PC-9 (cell line): Measurements from ENCODE around the gene GCK. TPM values are rescaled to one million over a fixed set of nuclear protein-coding genes. Genes with fewer than 3 reads are reported as not detected.

Experiments used
- BruUV-seq: library from RNA; stranded (reverse); fragments of 400-500 nt; replicated peaks from 2 replicates; lab custom pipeline; 2021; lab: Mats Ljungman, UMichigan
- CTCF ChIA-PET: fragments of 300-600 bp; sonication (Branson Sonifier 250); formaldehyde crosslinking; loops from one replicate; lab custom pipeline; 2022; ENCODE audit warnings: antibody characterized with exemption; lab: Charles Lee
- POLR2A ChIA-PET: fragments of 300-600 bp; sonication (Branson Sonifier 250); formaldehyde crosslinking; loops from one replicate; lab custom pipeline; 2022; ENCODE audit warnings: antibody characterized with exemption; ENCODE audit not compliant: unreplicated experiment; lab: Charles Lee
- DNase-seq, 2 experiments: peaks; one replicate each; pipeline versions ENCODE4 v3.0.0 to v3.0.0-alpha.2; 2015 to 2022; ENCODE audit warnings: mixed read lengths in 1 of 2
- H2AFZ ChIP-seq: fragments of 200-600 bp; sonication (generic); 2 replicates; pipeline ENCODE4 v1.8.1; 2017; ENCODE audit warnings: antibody characterized with exemption
- H3F3A ChIP-seq: fragments of 200-600 bp; sonication (generic); 2 replicates; pipeline ENCODE4 v1.8.1; 2017; ENCODE audit warnings: antibody characterized with exemption, mild to moderate bottlenecking, low read depth; ENCODE audit not compliant: insufficient read depth
- H3K27ac ChIP-seq: fragments of 200-600 bp; sonication (generic); 2 replicates; pipeline ENCODE4 v1.6.1; 2016; ENCODE audit warnings: mixed run types
- H3K27me3 ChIP-seq: fragments of 200-600 bp; sonication (generic); 2 replicates; pipeline ENCODE4 v1.6.1; 2016; ENCODE audit warnings: low read depth, mixed run types; ENCODE audit not compliant: insufficient read depth
- H3K36me3 ChIP-seq: fragments of 200-600 bp; sonication (generic); 2 replicates; pipeline ENCODE4 v1.6.1; 2016; ENCODE audit warnings: low read depth, mixed run types
- H3K4me1 ChIP-seq: fragments of 200-600 bp; sonication (generic); replicated peaks from 2 replicates; pipeline ENCODE4 v1.6.1; 2016; ENCODE audit warnings: mixed run types; ENCODE audit not compliant: insufficient read depth
- H3K4me2 ChIP-seq: fragments of 200-600 bp; sonication (generic); 2 replicates; pipeline ENCODE4 v1.6.1; 2017; ENCODE audit warnings: mixed run types
- H3K4me3 ChIP-seq: fragments of 200-600 bp; sonication (generic); 2 replicates; pipeline ENCODE4 v1.6.1; 2016; ENCODE audit warnings: mixed run types
- H3K79me2 ChIP-seq: fragments of 200-600 bp; sonication (generic); 2 replicates; pipeline ENCODE4 v1.6.1; 2017; ENCODE audit warnings: low read depth, mixed run types
- H3K9me2 ChIP-seq: fragments of 200-600 bp; sonication (generic); 2 replicates; pipeline ENCODE4 v1.8.1; 2017; ENCODE audit warnings: mild to moderate bottlenecking; ENCODE audit not compliant: insufficient read depth
- H3K9me3 ChIP-seq: fragments of 200-600 bp; sonication (generic); 2 replicates; pipeline ENCODE4 v1.8.1; 2016; ENCODE audit warnings: low read depth; ENCODE audit not compliant: insufficient read depth
- H4K20me1 ChIP-seq: fragments of 200-600 bp; sonication (generic); 2 replicates; pipeline ENCODE4 v1.8.1; 2017; ENCODE audit not compliant: insufficient read depth
- EZH2 ChIP-seq: fragments of 200-600 bp; sonication (generic); IDR thresholded peaks from 2 replicates; pipeline ENCODE4 v1.8.0; 2017; ENCODE audit warnings: antibody characterized with exemption, low read depth
- intact Hi-C: fragments of 100-400 bp; cut with micrococcal nuclease; formaldehyde crosslinking; loops from one replicate; pipeline ENCODE4 v1.10.0; 2022; ENCODE audit not compliant: unreplicated experiment
- total RNA-seq: library from RNA; stranded (reverse); gene quantifications from 2 replicates; pipeline ENCODE4 v1.2.3, GENCODE V29; 2021
- TF ChIP-seq, protein P1 (sequence below): fragments of 200-600 bp; sonication (generic); conservative IDR thresholded peaks from 2 replicates; pipeline ENCODE4 v1.6.1; 2017; ENCODE audit warnings: mixed run types, antibody characterized with exemption, mild to moderate bottlenecking, moderate library complexity

Gene GCK
- total RNA-seq, 1 experiment from 2014 or later = not detected

DNA sequence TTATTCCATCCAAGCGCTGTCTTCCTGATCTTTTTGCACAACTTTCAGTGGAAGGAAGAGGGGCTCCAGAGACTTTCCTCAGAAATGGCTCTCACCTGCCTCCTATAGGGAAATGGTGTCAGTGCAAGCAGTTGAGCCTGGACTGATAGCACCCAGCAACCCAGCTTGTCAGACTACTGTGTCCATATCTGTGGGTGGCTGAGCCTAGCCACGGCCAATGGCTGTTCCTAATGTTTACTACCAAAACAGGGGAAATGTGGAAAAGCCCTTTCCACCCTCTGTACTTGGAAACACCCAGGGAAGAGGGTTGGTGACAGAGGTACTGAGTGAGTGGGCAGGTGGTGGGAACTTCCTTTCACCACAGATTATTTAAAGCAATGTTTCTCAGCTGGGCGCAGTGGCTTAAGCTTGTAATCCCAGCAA, 7.2 kb upstream of the GCK start:
- Histone ChIP-seq H3F3A (peaks cover 6% of the 10 kb centered on the region; the same call in 1 of the 2 replicates), H4K20me1 (0 out of 2 replicates have a peak, but pooled peaks cover under 1% of the 10 kb centered on the region), H3K27me3 (no peaks in the 10 kb centered on the region), H2AFZ (no peak overlapping the region), H3K9me3 (no peaks in the 10 kb centered on the region), H3K36me3 (no peaks in the 10 kb centered on the region), H3K79me2 (peaks cover 6% of the 10 kb centered on the region), H3K27ac (no peak overlapping the region), H3K9me2 (no peaks in the 10 kb centered on the region), H3K4me2 (no peak overlapping the region), H3K4me3 (no peak overlapping the region), H3K4me1 (no peaks in the 10 kb centered on the region)
- ChIA-PET CTCF (interaction anchor here (0.5 kb wide), 1 partner anchor 65 kb away, joined by 3 read pairs; no protein-coding TSS in a partner anchor), POLR2A (no interaction called here)
- TF ChIP-seq, protein P1, sequence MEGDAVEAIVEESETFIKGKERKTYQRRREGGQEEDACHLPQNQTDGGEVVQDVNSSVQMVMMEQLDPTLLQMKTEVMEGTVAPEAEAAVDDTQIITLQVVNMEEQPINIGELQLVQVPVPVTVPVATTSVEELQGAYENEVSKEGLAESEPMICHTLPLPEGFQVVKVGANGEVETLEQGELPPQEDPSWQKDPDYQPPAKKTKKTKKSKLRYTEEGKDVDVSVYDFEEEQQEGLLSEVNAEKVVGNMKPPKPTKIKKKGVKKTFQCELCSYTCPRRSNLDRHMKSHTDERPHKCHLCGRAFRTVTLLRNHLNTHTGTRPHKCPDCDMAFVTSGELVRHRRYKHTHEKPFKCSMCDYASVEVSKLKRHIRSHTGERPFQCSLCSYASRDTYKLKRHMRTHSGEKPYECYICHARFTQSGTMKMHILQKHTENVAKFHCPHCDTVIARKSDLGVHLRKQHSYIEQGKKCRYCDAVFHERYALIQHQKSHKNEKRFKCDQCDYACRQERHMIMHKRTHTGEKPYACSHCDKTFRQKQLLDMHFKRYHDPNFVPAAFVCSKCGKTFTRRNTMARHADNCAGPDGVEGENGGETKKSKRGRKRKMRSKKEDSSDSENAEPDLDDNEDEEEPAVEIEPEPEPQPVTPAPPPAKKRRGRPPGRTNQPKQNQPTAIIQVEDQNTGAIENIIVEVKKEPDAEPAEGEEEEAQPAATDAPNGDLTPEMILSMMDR = peak; percentile 85
- TF ChIP-seq EZH2 = no peak
- intact Hi-C loops = loop anchor here (1.0 kb wide), 2 partner anchors 65 to 124 kb away; no protein-coding TSS in a partner anchor
- peak in 1 of 2 experiments; percentile 48 for DNase-seq
- no TSS peak for BruUV-seq

DNA sequence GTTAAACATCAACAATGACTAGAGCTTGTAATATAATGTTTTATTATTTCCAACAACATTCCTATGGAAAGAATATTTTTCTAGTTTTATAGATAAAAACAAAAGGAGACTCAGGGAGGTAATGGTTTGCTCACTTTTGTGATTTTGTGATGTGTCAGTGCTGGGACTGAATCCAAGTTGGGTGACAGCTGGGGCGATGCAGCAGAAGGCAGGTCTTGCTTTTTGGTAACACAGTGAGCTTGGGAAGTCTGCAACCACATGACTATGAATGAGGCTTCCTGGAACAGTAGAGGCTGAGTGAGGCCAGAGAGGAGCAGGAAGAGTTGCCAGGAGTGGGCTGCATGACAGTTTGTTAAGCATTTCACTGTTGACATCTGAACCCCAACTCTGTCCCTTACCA, 6.7 kb upstream of the GCK start:
- H3K79me2 ChIP-seq = peaks cover under 1% of the 10 kb centered on the region; the same call in 1 of the 2 replicates
- H3K27ac ChIP-seq = no peak overlapping the region
- H3K4me2 ChIP-seq = no peak overlapping the region
- H3K36me3 ChIP-seq = no peaks in the 10 kb centered on the region
- TF ChIP-seq, protein P1 = no peak
- no peak for TF ChIP-seq EZH2
- POLR2A ChIA-PET = no interaction called here
- H3K4me3 ChIP-seq = no peak overlapping the region
- CTCF ChIA-PET = interaction anchor here (0.5 kb wide), 1 partner anchor 65 kb away, joined by 3 read pairs; no protein-coding TSS in a partner anchor
- DNase-seq = no peak
- H2AFZ ChIP-seq = no peak overlapping the region
- H3K9me2 ChIP-seq = no peaks in the 10 kb centered on the region
- H3F3A ChIP-seq = peaks cover 6% of the 10 kb centered on the region; the same call in 1 of the 2 replicates
- no TSS peak for BruUV-seq
- H4K20me1 ChIP-seq = no peaks in the 10 kb centered on the region
- no peaks in the 10 kb centered on the region for H3K9me3 ChIP-seq
- H3K4me1 ChIP-seq = no peaks in the 10 kb centered on the region
- intact Hi-C loops = loop anchor here (1.0 kb wide), 2 partner anchors 65 to 124 kb away; no protein-coding TSS in a partner anchor
- no peaks in the 10 kb centered on the region for H3K27me3 ChIP-seq

DNA sequence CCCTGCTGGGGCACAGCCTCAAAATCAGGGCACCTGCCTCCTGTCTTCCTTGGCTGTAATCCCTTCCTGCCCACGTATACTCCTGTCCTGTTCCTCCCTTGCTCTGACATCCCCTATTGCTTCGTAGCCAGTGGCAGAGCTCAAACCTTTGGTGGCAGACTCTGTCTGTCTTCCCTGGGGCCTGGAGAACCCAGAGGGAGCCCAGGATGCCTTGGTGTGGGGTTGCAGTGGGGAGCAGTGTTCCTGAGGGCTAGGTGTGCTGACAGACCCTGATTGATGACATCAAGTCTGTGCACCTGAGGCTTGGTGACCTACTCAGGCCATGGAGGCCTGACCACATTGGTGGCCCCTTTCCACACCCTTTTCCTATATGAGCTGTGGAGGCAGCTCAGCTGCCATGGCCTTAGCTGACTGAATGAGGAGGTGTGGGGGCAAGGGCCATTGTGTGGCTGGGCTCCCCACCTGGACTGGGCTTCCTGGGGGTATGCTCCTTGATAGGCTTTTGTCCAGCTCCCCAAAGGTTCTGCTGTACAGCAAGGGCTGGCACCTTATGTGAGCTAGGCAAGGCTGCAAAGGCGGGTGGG, 5.4 kb upstream of the GCK start:
- DNase-seq = no peak
- Histone ChIP-seq H3K4me2 (no peak overlapping the region), H3K4me1 (no peaks in the 10 kb centered on the region), H3K27me3 (no peaks in the 10 kb centered on the region), H2AFZ (no peak overlapping the region), H3K79me2 (no peaks in the 10 kb centered on the region), H4K20me1 (no peaks in the 10 kb centered on the region), H3K9me3 (no peaks in the 10 kb centered on the region), H3K4me3 (no peak overlapping the region), H3K36me3 (no peaks in the 10 kb centered on the region), H3F3A (peaks cover 6% of the 10 kb centered on the region; the same call in 1 of the 2 replicates), H3K27ac (no peak overlapping the region), H3K9me2 (no peaks in the 10 kb centered on the region)
- intact Hi-C loops = no loop called here
- CTCF ChIA-PET = interaction anchor here (0.6 kb wide), 1 partner anchor 198 kb away, joined by 3 read pairs; no protein-coding TSS in a partner anchor
- TF ChIP-seq, protein P1 = no peak
- TF ChIP-seq EZH2 = no peak
- POLR2A ChIA-PET = interaction anchor here (0.6 kb wide), 1 partner anchor 25 kb away, joined by 6 read pairs; no protein-coding TSS in a partner anchor
- BruUV-seq = no TSS peak
